Globus pallidus (tissue), 1 donor: Measurements from ENCODE around the gene APEH.
"Not testable (repeated sequence)": the region's sequence is repeated elsewhere in the genome, so short reads cannot be mapped to it uniquely, and the experiment has no call there.

ENCODE experiments used
- DNase-seq: peaks from one replicate; pipeline ENCODE4 v3.0.0-alpha.2; 2015; ENCODE audit warnings: low spot score

The APEH gene

GRCh38 chr3:49668861-49669260 is 5.3 kb upstream of the APEH start:
- no peak for DNase-seq

GRCh38 chr3:49669352-49669751 is 4.8 kb upstream of the APEH start:
- DNase-seq: no peak

GRCh38 chr3:49670940-49671290 is 3.2 kb upstream of the APEH start:
- no peak for DNase-seq

GRCh38 chr3:49671291-49672288 is 2.6 kb upstream of the APEH start:
- peak; percentile 45 for DNase-seq

GRCh38 chr3:49673121-49673714 is 933 bp upstream of the APEH start:
- DNase-seq: no peak

- no peak for DNase-seq
Measured at GRCh38 chr3:49674497-49674983, 389 bp downstream of the APEH start.

- no peak for DNase-seq
Measured at GRCh38 chr3:49675912-49676311, 1.8 kb downstream of the APEH start.

GRCh38 chr3:49680493-49681231 is 6.5 kb downstream of the APEH start:
- no peak for DNase-seq

GRCh38 chr3:49681232-49681522 is 7.0 kb downstream of the APEH start:
- no peak for DNase-seq

GRCh38 chr3:49681543-49681942 is 7.4 kb downstream of the APEH start:
- no peak for DNase-seq

GRCh38 chr3:49683162-49683561 is 9.0 kb downstream of the APEH start:
- DNase-seq: no peak

- DNase-seq: not testable (repeated sequence)
Measured at GRCh38 chr3:49684453-49684852, 10.3 kb downstream of the APEH start.

GRCh38 chr3:49685103-49685502 is 11.0 kb downstream of the APEH start:
- DNase-seq: not testable (repeated sequence)

- DNase-seq: not testable (repeated sequence)
Measured at GRCh38 chr3:49685846-49686245, 11.7 kb downstream of the APEH start.

GRCh38 chr3:49686346-49686745 is 12.2 kb downstream of the APEH start:
- DNase-seq: not testable (repeated sequence)

GRCh38 chr3:49686769-49687423 is 12.7 kb downstream of the APEH start:
- DNase-seq: not testable (repeated sequence)

GRCh38 chr3:49687424-49687795 is 13.3 kb downstream of the APEH start:
- not testable (repeated sequence) for DNase-seq

- DNase-seq: not testable (repeated sequence)
Measured at GRCh38 chr3:49688338-49689045, 14.3 kb downstream of the APEH start.

GRCh38 chr3:49689046-49689907 is 15.1 kb downstream of the APEH start, which contains the start of the genes MST1 and RNF123:
MST1 (minus strand) TSS chr3:49689474; CDS start chr3:49688691, 783 bp downstream.
RNF123 (plus strand) TSS chr3:49689557; CDS start chr3:49691166, 1,609 bp downstream.
- peak; percentile 76 for DNase-seq

GRCh38 chr3:49689908-49690624 is 15.9 kb downstream of the APEH start:
- DNase-seq: not testable (repeated sequence)
